Endothelial cell of umbilical vein (primary cell): ENCODE results near the gene CAMKMT. TPM values are rescaled to one million over a fixed set of nuclear protein-coding genes. Genes with fewer than 3 reads are reported as not detected.

Source experiments
- BruUV-seq: library from RNA; stranded (reverse); fragments of 400-500 nt; replicated peaks from 2 replicates; lab custom pipeline; 2021; lab: Mats Ljungman, UMichigan
- CTCF ChIA-PET: fragments of 300-600, 350-600 bp; sonication (Branson Sonifier 250); formaldehyde crosslinking; loops from one replicate; lab custom pipeline; 2021; ENCODE audit warnings: antibody characterized with exemption, inconsistent platforms; lab: Charles Lee
- POLR2A ChIA-PET: fragments of 300-600, 350-600 bp; sonication (Branson Sonifier 250); formaldehyde crosslinking; loops from one replicate; lab custom pipeline; 2021; ENCODE audit warnings: antibody characterized with exemption, inconsistent platforms; lab: Charles Lee
- DNase-seq: peaks from one replicate; pipeline ENCODE4 v3.0.0-alpha.2; 2011; ENCODE audit warnings: low read depth, low spot score
- FAIRE-seq: peaks from 2 replicates; lab custom pipeline; 2011; peaks lifted over from hg19 to GRCh38; lab: Jason Lieb, UNC
- H2AFZ ChIP-seq: 2 replicates; pipeline ENCODE4 v1.6.0; 2012; ENCODE audit warnings: low read depth, low read length, control low read depth, inconsistent platforms
- H3K27ac ChIP-seq: 2 replicates; pipeline ENCODE4 v1.5.1; 2011; ENCODE audit warnings: low read depth, mild to moderate bottlenecking, control low read depth, low read length, moderate library complexity; ENCODE audit not compliant: insufficient read depth
- H3K27me3 ChIP-seq, 2 experiments: 2 replicates each; pipeline versions ENCODE4 v1.6.0 to v1.6.1; 2011; ENCODE audit warnings: low read length in 2 of 2, mixed read lengths in 1 of 2; ENCODE audit not compliant: control insufficient read depth in 2 of 2, insufficient read depth in 2 of 2
- H3K36me3 ChIP-seq, 2 experiments: 2 replicates in 1 of 2; 3 replicates in 1 of 2; pipeline ENCODE4 v1.5.1; 2011; ENCODE audit warnings: low read length in 2 of 2, mild to moderate bottlenecking in 1 of 2, moderate library complexity in 1 of 2; ENCODE audit not compliant: control insufficient read depth in 2 of 2, insufficient read depth in 2 of 2; ENCODE audit errors: extremely low read depth in 1 of 2
- H3K4me1 ChIP-seq: 3 replicates; pipeline ENCODE4 v1.5.1; 2011; ENCODE audit warnings: mild to moderate bottlenecking, low read length; ENCODE audit not compliant: control insufficient read depth, insufficient read depth; ENCODE audit errors: extremely low read depth
- H3K4me2 ChIP-seq: 2 replicates; pipeline ENCODE4 v1.6.1; 2011; ENCODE audit warnings: low read length, control low read depth, mixed read lengths; ENCODE audit not compliant: insufficient read depth
- H3K4me3 ChIP-seq, 3 experiments: fragments of 200-600 bp in 1 of 3; sonication (generic), shearing (Covaris generic) in 1 of 3; replicated peaks in 1 of 3; 2 replicates each; pipeline ENCODE4 v1.5.1; 2011 to 2016; ENCODE audit warnings: control low read depth in 3 of 3, low read length in 3 of 3, mild to moderate bottlenecking in 2 of 3, inconsistent platforms in 1 of 3, low read depth in 1 of 3, moderate library complexity in 1 of 3; ENCODE audit not compliant: insufficient read depth in 1 of 3
- H3K79me2 ChIP-seq: 2 replicates; pipeline ENCODE4 v1.6.0; 2012; ENCODE audit warnings: low read length, inconsistent platforms; ENCODE audit not compliant: control insufficient read depth, insufficient read depth
- H3K9ac ChIP-seq: replicated peaks from 2 replicates; pipeline ENCODE3; 2011; ENCODE audit warnings: low read length, control low read depth; ENCODE audit not compliant: insufficient read depth; ENCODE audit errors: extremely low read depth
- H3K9me1 ChIP-seq: replicated peaks from 3 replicates; pipeline ENCODE4 v1.6.0; 2011; ENCODE audit warnings: mild to moderate bottlenecking, low read length; ENCODE audit not compliant: control insufficient read depth, insufficient read depth; ENCODE audit errors: extremely low read depth
- H3K9me3 ChIP-seq: replicated peaks from 2 replicates; pipeline ENCODE4 v1.5.1; 2012; ENCODE audit warnings: low read length, inconsistent platforms; ENCODE audit not compliant: control insufficient read depth, insufficient read depth
- H4K20me1 ChIP-seq: replicated peaks from 2 replicates; pipeline ENCODE3; 2011; ENCODE audit warnings: mild to moderate bottlenecking, low read length; ENCODE audit not compliant: control insufficient read depth, insufficient read depth; ENCODE audit errors: extremely low read depth
- EZH2 ChIP-seq: IDR thresholded peaks from 2 replicates; pipeline ENCODE4 v1.6.1; 2012; ENCODE audit warnings: borderline replicate concordance, low read depth, mild to moderate bottlenecking, moderate library complexity, low read length, inconsistent platforms; ENCODE audit not compliant: severe bottlenecking
- FOS ChIP-seq: IDR thresholded peaks from 2 replicates; pipeline ENCODE4 v1.6.1; 2011; ENCODE audit warnings: mild to moderate bottlenecking, low read length, moderate library complexity, borderline replicate concordance; ENCODE audit not compliant: insufficient read depth
- GATA2 ChIP-seq: IDR thresholded peaks from 2 replicates; pipeline ENCODE4 v1.7.0; 2011; ENCODE audit warnings: low read depth, mild to moderate bottlenecking, moderate library complexity, mixed read lengths, low read length; ENCODE audit not compliant: insufficient read length, insufficient read depth
- JUN ChIP-seq: IDR thresholded peaks from 2 replicates; pipeline ENCODE4 v1.6.1; 2011; ENCODE audit warnings: borderline replicate concordance, low read depth; ENCODE audit not compliant: insufficient read length, insufficient read depth
- MYC ChIP-seq: IDR thresholded peaks from one replicate; pipeline ENCODE4 v1.6.1; 2011; ENCODE audit warnings: mild to moderate bottlenecking, low read depth, low read length
- POLR2A ChIP-seq: IDR thresholded peaks from 2 replicates; pipeline ENCODE4 v1.6.1; 2012; ENCODE audit warnings: low read depth, mild to moderate bottlenecking, control low read depth, low read length
- POLR2AphosphoS5 ChIP-seq: IDR thresholded peaks from 2 replicates; pipeline ENCODE4 v1.6.1; 2012; ENCODE audit warnings: low read depth, mild to moderate bottlenecking, control low read depth, low read length, moderate library complexity; ENCODE audit not compliant: insufficient read depth
- dilution Hi-C: fragments of 300-500 bp; cut with MboI; formaldehyde crosslinking; loops from one replicate; pipeline ENCODE4 v1.15.0; 2019; ENCODE audit warnings: low sequenced_read_pairs; ENCODE audit not compliant: extremely low pct_ligation_motif_present
- intact Hi-C: fragments of 100-400 bp; cut with micrococcal nuclease; formaldehyde crosslinking; loops from one replicate; pipeline ENCODE4 v1.10.0; 2022
- polyA plus RNA-seq, 4 experiments: library from polyadenylated mRNA; depleted of rRNA in 3 of 4; stranded (reverse) in 3 of 4; unstranded in 1 of 4; fragments of >200 nt; gene quantifications; 2 replicates each; pipeline versions ENCODE4 v1.2.1 to v1.2.3, GENCODE V29; 2011 to 2012; ENCODE audit warnings: missing spikeins in 1 of 4
- total RNA-seq: library from RNA; stranded (reverse); gene quantifications from 2 replicates; pipeline ENCODE4 v1.2.3, GENCODE V29; 2021
- TF ChIP-seq, protein P1 (sequence below): IDR thresholded peaks from 2 replicates; pipeline ENCODE4 v1.6.1; 2011; ENCODE audit not compliant: insufficient read depth, insufficient read length
- TF ChIP-seq, protein P2 (sequence below), 2 donors: IDR thresholded peaks; 1 replicate in 1 of 2; 2 replicates in 1 of 2; pipeline ENCODE4 v1.5.1; 2011; ENCODE audit warnings: low read length in 2 of 2, mild to moderate bottlenecking in 2 of 2, moderate library complexity in 2 of 2, control low read depth in 1 of 2, inconsistent platforms in 1 of 2, low read depth in 1 of 2; ENCODE audit not compliant: insufficient read depth in 1 of 2; ENCODE audit errors: extremely low read depth in 1 of 2

Gene CAMKMT
- total and polyA plus RNA-seq, 2 donors (not counting 3 experiments of a cell fraction or from before 2014, with no cell fraction given): 4.1 to 10.7 TPM

GRCh38 chr2:44763275-44763782 lies 401.6 kb downstream of the CAMKMT start:
- FAIRE-seq: no peak

More at GRCh38 chr2:44763275-44763782, 401.6 kb downstream of the CAMKMT start:
- H3K4me2 ChIP-seq: no peak overlapping the region
- dilution Hi-C loops (no loop called here), intact Hi-C loops (no loop called here)
- no peaks in the 10 kb centered on the region for H3K4me1 ChIP-seq
- no peaks in the 10 kb centered on the region for H3K9me3 ChIP-seq
- no peaks in the 10 kb centered on the region for H3K79me2 ChIP-seq
- DNase-seq: no peak
- CTCF ChIA-PET: interaction anchor here (1.0 to 1.2 kb wide), 2 partner anchors 16 to 284 kb away, joined by 3 to 7 read pairs; no protein-coding TSS in a partner anchor
- H3K36me3 ChIP-seq: no peaks in the 10 kb centered on the region
- H2AFZ ChIP-seq: no peak overlapping the region
- no peak overlapping the region for H3K4me3 ChIP-seq
- H4K20me1 ChIP-seq: no peaks in the 10 kb centered on the region
- H3K27ac ChIP-seq: no peak overlapping the region
- H3K9me1 ChIP-seq: no peaks in the 10 kb centered on the region
- no TSS peak for BruUV-seq
- peaks cover 10 to 11% of the 10 kb centered on the region in 2 experiments for H3K27me3 ChIP-seq
- H3K9ac ChIP-seq: no peak overlapping the region
- POLR2A ChIA-PET: no interaction called here
- TF ChIP-seq, protein P1, sequence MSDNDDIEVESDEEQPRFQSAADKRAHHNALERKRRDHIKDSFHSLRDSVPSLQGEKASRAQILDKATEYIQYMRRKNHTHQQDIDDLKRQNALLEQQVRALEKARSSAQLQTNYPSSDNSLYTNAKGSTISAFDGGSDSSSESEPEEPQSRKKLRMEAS: no peak
- no peak for TF ChIP-seq FOS
- TF ChIP-seq, protein P2, sequence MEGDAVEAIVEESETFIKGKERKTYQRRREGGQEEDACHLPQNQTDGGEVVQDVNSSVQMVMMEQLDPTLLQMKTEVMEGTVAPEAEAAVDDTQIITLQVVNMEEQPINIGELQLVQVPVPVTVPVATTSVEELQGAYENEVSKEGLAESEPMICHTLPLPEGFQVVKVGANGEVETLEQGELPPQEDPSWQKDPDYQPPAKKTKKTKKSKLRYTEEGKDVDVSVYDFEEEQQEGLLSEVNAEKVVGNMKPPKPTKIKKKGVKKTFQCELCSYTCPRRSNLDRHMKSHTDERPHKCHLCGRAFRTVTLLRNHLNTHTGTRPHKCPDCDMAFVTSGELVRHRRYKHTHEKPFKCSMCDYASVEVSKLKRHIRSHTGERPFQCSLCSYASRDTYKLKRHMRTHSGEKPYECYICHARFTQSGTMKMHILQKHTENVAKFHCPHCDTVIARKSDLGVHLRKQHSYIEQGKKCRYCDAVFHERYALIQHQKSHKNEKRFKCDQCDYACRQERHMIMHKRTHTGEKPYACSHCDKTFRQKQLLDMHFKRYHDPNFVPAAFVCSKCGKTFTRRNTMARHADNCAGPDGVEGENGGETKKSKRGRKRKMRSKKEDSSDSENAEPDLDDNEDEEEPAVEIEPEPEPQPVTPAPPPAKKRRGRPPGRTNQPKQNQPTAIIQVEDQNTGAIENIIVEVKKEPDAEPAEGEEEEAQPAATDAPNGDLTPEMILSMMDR (IDR thresholded peaks at IDR 0.05; ENCODE audit: extremely low read depth in 1 of 2, insufficient read depth in 1 of 2, low read depth in 1 of 2, low read length in 2 of 2): no peak
- TF ChIP-seq JUN: no peak
- TF ChIP-seq POLR2A: no peak
- no peak for TF ChIP-seq MYC
- TF ChIP-seq GATA2: no peak
- no peak for TF ChIP-seq POLR2AphosphoS5
- no peak for TF ChIP-seq EZH2
